H1 (cell line): ENCODE data around the gene AGO3. TPM values are rescaled to one million over a fixed set of nuclear protein-coding genes. Genes with fewer than 3 reads are reported as not detected.

ENCODE experiments used
- ATF3 ChIP-seq: IDR thresholded peaks from 2 replicates; pipeline ENCODE4 v1.6.1; 2011; ENCODE audit warnings: low read depth, mild to moderate bottlenecking, low read length; ENCODE audit not compliant: insufficient read depth
- CHD7 ChIP-seq: fragments of 300-600 bp; sonication (generic); IDR thresholded peaks from 2 replicates; pipeline ENCODE4 v1.7.1; 2012; ENCODE audit warnings: low read length, moderate library complexity, mild to moderate bottlenecking, inconsistent platforms; ENCODE audit not compliant: insufficient replicate concordance
- JUN ChIP-seq: IDR thresholded peaks from 2 replicates; pipeline ENCODE4 v1.6.1; 2011; ENCODE audit warnings: low read depth, mild to moderate bottlenecking, improper control_type of control experiment, low read length
- KDM4A ChIP-seq: IDR thresholded peaks from one replicate; pipeline ENCODE4 v1.7.1; 2012; ENCODE audit warnings: low read depth, mild to moderate bottlenecking, moderate library complexity, low read length, inconsistent platforms; ENCODE audit not compliant: severe bottlenecking
- TAF7 ChIP-seq: optimal IDR thresholded peaks from 2 replicates; pipeline ENCODE3; 2011; ENCODE audit warnings: low read depth, mild to moderate bottlenecking, inconsistent platforms, low read length, moderate library complexity, borderline replicate concordance
- polyA plus RNA-seq, 7 experiments: library from polyadenylated mRNA; depleted of rRNA in 3 of 7; stranded (reverse) in 5 of 7; unstranded in 2 of 7; fragments of >200 nt in 5 of 7; fragments of 200-250 nt in 2 of 7; gene quantifications; 1 replicate in 5 of 7; 2 replicates in 1 of 7; 4 replicates in 1 of 7; pipeline versions ENCODE4 v1.2.1 to v1.2.3, GENCODE V29; 2011 to 2013; ENCODE audit warnings: missing spikeins in 2 of 7, mixed read lengths in 2 of 7
- total RNA-seq: library from RNA; stranded (reverse); fragmentation: NEBNext Ultra II Directional; extraction: Animal tissue kit (Norgen Biotek cat#: 25700); gene quantifications from 2 replicates; pipeline ENCODE4 v1.2.1, GENCODE V29; 2021

The AGO3 gene
- total and polyA plus RNA-seq, 2 of the 8 experiments (the other 6 are each of a cell fraction or from before 2014, with no cell fraction given) = 10.7 to 26.4 TPM

DNA sequence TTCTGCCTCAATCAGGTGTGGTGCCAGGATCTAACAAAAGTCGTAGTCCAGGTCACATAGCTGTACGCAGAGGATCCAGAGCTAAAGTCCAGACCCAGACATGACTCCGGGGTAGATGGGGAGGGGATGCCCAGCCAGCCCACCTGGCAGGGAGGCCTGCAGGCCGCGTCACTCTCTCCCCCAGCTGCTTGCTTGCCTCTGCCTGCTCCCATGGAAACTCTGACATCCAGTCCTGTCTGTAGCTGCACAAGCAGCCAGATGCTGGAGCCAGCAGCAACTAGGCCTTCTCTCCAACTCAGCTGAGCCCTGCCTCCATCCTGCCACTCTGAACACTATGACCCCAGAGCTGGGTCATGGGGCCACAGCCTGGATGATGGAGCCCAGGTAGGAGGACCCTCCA is 186.0 kb downstream of the AGO3 start (continued):
- TF ChIP-seq CHD7 = no peak
- no peak for TF ChIP-seq KDM4A
- no peak for TF ChIP-seq ATF3
- no peak for TF ChIP-seq JUN
- TF ChIP-seq TAF7 = no peak
